Superior temporal gyrus (tissue), 1 donor: Measurements from ENCODE around the gene DOCK11.
"Not testable (repeated sequence)": the region's sequence is repeated elsewhere in the genome, so short reads cannot be mapped to it uniquely, and the experiment has no call there.

ENCODE experiments used
- DNase-seq: peaks from one replicate; pipeline ENCODE4 v3.0.0-alpha.2; 2016; ENCODE audit errors: extremely low spot score

The DOCK11 gene

DNA sequence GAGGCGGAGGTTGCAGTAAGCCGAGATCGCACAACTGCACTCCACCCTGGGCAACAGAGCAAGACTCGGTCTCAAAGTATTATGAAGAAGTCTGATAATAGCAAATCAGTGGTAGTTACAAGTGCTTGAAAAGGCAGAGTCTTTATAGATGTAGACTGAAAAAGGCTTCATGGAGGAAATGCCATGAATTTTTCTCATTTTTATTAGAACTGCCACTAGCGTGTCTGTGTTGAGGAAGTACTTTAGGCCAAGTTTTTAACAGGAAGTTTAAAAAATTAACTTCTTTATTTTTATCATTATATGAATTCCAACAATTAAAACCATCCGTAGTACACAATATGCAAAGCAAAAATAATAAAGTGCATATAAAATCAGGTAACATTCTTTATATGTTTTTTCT lies 199.0 kb downstream of the DOCK11 start:
- DNase-seq: no peak

DNA sequence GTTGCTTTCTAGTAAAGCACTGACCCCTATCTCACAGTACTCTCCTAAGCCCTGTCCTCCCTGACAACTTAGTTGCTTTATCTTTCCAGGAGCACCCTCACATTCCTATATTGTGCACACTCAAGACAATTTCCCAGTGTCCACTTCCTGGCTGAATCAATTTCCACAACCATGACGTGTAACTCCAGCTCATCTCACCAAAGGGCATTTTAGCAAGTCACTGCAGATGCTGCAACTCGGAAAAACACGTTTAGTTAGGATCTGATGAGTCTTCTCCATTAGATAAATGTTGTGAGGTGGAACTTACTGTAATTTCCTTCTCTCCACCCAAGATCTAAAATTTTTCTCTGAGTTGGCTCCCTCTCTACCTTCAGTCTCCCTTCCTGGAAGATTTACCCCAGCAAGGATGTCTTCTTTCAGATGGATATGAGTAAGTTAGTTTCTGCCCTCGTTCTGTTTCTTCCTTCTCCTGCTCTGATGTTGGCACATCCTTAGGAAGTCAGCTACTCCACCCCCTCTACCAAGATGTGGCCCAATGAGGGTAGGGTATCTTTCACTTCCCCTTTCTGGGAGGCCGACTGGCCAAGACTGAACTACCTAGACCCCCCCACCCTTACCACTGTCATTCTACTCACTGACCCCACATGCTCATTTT lies 203.0 kb downstream of the DOCK11 start:
- no peak for DNase-seq

DNA sequence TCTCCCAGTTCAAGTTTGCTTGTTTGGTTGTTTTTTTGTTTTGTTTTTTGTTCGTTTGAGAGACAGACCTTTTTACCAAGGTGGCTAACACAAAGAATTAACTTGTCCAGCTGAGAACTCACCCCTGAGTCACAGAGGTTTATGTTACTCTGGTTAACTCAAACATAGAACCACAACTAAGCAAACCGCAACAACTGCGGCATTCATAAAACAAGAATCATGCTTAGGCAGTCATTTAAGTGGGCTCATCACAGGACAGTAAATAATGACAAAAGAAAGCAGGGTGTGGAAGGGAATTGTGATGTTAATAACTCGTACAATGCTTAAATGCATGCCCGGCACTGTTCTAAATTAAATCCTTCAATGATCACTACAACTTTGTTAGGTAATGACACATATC lies 207.1 kb downstream of the DOCK11 start:
- DNase-seq: no peak

DNA sequence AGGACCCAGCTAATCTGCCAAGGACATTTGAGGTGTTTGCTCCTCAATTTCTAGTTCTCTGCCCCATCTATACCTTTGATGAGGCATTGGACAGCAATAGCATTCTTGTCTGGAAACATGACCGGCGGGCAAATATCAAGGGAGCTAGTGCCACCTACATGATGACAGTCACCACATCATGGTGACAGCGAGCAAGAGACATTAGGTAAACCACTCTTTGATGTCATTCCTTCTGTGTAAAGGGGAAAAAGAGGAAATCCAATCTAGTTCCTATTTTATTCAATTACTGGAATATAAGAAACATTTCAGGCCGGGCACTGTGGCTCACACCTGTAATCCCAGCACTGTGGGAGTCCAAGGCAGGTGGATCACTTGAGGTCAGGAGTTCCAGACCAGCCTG lies 211.1 kb downstream of the DOCK11 start:
- DNase-seq: no peak

DNA sequence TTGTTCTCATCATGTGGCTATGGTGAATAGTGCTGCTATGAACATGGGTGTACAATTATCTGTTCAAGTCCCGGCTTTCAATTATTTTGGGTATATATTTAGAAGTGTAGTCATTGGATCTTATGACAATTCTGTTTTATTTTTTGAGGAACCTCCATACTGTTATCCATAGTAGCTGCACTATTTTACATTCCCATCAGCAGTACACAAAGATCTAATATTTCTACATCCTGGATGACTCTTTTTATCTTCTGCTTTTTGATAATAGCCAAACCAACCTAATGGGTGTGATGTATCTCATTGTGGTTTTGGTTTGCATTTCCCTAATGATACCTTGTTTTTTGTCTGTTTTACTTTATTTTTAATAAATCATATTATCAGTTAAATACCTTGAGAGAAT lies 218.9 kb downstream of the DOCK11 start:
- no peak for DNase-seq

DNA sequence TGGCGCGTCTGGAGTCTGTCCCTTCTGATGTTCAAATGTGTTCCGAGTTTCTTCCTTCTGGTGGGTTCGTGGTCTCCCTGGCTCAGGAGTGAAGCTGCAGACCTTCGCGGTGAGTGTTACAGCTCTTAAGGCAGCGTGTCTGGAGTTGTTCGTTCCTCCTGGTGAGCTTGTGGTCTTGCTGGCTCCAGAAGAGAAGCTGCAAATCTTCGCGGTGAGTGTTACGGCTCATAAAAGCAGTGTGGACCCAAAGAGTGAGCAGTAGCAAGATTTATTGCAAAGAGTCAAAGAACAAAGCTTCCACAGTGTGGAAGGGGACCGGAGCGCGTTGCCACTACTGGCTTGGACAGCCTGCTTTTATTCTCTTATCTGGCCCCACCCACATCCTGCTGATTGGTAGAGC lies 220.3 kb downstream of the DOCK11 start:
- DNase-seq: not testable (repeated sequence)

DNA sequence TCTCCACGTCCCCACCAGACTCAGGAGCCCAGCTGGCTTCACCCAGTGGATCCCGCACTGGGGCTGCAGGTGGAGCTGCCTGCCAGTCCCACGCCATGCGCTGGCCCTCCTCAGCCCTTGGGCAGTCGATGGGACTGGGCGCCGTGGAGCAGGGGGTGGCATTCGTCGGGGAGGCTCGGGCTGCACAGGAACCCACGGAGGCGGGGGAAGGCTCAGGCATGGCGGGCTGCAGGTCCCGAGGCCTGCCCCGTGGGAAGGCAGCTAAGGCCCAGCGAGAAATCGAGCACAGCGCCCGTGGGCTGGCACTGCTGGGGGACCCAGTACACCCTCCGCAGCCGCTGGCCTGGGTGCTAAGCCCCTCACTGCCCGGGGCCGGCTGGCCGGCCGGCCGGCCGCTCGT lies 221.2 kb downstream of the DOCK11 start:
- DNase-seq: not testable (repeated sequence)

DNA sequence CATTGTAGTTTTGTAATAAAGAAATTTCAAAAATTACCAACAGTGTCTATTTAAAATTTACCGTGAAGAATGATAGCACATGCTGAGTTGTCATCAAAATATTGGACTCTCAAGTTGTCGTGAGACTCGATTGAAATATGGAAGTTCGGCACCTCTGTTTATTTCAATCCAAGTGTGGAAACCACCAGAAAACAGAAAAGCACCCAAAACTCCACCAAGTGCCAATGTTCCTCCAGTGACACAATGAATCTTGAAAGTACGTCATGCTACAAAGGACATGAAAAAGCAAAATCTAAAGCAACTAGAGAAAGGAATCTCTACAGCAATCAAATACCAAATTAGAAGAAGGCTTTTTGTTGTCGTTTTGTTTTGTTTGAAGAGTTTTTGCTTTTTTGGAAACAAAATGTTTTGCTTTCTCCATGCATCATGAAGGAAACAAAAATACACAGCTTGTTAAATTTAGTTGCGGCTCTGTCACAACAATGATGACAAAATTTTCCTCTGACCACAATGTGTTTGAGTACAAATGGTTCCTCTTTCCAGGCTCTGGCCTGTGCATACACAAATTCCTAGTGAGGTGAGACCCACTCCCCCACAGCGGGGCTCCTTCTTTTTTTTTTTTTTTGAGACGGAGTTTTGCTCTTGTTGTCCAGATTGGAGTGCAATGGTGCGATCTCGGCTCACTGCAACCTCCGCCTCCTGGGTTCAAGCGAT lies 222.2 kb downstream of the DOCK11 start:
- DNase-seq: no peak

DNA sequence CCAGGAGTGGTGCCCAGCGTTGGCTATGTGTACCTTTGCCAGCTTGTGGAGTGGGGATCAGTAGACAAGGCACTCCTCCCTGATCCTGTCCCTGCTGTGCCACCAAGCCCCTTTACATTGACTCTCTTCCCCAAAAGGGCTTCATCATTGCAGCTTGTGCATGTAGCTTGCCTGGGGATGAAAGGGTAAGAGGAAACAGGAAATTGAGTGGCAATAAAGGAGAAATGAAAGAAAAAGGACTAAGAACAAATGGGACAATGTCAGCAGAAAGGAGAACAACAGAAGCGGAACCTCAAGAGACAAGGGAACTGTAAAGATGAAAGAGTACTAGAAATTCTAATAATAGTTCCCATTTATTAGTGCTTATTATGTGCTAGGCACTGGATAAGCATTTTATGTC lies 223.1 kb downstream of the DOCK11 start:
- DNase-seq: no peak

DNA sequence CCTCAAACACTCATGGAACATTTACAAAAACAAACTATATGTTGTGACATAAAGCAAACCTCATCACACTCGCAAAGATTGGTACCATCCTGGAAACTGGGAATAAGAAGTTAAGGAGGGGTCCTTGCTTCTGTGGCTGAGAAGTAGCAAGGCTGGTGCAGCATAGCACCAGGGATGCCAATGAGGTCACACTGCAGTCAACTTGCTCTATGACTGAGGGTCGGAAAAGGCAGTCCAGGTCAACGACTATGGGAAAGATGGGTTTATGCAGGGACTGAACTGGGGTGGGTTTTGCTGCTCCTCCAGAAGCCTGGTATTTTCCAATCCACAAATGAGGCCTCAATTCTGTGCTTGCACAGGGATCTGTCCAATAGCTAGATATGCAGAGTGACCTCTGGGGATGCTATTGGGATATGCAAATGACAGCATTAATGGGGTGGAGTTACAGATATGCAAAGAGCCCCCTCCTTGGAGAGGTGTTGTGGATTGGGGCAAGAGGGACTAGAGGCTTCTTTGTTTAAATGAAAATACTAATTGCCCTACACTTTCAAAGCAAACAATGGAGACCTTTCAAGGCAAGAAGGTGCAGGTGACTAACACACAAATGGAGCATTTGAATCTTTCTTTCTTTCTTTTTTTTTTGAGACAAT lies 224.6 kb downstream of the DOCK11 start:
- DNase-seq: no peak

DNA sequence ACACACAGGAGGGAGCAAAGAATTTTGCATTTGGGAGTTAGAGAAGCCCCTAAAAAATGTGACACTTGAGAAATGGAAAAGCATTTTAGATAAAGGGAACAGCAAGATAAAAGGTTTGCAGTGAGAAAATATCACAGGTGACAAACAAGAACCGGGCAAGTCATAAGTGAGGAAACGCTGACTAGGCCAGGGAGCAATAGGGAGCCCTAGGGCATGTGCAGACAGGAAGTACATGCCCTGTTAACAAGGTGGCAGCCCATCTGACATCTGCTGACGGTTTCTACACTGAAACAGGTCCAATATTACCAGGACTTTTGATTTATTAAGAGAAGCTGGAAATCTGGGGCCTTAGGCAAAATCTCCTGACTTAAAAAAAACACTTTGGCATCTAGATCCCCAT lies 227.8 kb downstream of the DOCK11 start:
- DNase-seq: no peak

DNA sequence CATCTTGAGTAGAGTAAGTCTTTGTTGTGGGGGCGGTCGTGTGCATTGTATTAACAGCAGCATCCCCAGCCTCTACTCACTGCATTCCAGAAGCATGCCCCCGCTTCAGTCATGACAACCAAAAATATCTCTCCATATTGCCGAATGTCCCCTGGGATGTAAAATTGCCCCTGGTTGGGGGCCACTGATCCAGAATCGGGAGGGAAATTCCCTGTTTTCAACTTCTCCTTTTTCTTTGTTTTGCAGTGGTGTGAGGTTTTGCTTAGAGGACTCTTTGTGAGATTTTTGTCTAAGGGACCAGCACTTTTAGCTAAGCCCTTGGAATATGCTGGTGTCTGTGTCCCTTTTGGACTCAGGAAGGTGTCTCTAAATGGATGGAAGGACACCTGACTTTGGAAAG lies 228.8 kb downstream of the DOCK11 start:
- DNase-seq: no peak

DNA sequence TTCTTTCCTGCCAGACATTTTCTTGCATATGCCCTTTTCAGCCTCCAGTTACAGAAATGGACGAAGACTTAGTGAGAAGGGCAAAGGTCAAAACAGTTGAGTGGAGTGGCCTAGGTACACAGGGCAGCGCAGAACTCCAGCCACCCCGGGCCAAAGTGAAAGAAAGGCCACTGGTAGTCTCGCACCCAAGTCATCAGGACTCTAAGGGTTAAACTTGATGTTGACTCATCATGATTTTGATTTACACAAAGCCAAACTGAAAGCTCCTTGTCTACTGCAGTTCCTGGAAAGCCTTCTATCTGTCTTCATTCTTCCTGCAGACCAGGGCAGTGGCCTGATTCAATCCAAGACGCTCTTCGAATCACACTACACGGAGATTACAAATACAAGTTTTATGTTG lies 229.2 kb downstream of the DOCK11 start:
- DNase-seq: no peak

DNA sequence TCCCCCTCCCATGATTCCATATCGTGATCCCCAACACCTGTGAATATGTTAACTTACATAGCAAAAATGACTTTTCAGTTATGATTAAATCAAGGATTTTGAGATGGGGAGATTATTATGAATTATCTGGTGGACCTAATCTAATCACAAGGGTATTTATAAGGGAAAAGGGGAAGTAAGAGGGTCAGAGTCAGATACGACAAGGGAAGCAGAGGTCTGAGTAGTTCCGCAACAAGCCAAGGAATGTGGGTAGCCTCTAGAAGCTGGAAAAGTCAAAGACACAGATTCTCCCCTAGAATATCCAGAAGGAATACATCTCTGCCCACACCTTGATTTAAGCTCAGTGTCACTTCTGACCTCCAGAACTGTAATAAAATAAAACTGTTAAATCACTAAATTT lies 230.8 kb downstream of the DOCK11 start:
- no peak for DNase-seq

DNA sequence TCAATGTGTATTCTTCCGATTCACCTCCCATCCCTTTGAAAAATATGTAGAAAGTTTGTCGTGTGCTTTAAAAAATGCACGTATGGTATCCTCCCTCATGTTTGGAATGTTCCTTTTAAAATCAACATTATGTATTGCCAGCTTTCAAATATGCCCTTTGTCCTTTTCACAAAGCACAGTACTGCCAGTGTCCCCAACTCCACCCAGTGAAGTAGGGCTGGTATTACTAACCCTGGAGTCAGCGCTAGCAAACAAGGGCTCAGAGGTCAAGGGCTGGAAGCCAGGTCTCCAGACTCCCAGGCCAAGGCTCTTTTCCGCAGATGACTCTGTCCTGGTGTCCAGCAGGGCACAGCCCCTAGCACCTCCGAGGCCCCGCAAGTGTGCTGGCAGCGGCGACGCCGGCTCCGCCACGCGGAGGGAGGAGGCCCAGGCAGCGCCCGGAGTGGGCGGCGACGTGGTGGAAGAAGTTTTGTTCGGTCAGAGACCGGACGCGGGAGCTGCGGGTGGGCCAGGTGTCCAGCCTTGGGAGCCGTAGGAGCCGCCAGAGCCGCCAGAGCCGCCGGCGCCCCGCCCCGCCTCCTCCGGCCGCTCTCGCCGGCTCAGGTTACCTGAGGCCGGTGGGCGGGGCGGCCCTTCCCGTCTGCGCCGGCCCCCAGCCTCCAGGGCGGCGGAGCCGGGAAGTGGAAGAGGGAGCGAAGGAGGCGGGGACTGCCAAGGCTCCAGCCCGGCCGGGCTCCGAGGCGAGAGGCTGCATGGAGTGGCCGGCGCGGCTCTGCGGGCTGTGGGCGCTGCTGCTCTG lies 231.5 kb downstream of the DOCK11 start, which contains the start of gene IL13RA1:
IL13RA1 (plus strand) TSS at position 720 of the 799 bp plus-strand sequence; CDS start at position 753, 33 bp downstream.
- no peak for DNase-seq

DNA sequence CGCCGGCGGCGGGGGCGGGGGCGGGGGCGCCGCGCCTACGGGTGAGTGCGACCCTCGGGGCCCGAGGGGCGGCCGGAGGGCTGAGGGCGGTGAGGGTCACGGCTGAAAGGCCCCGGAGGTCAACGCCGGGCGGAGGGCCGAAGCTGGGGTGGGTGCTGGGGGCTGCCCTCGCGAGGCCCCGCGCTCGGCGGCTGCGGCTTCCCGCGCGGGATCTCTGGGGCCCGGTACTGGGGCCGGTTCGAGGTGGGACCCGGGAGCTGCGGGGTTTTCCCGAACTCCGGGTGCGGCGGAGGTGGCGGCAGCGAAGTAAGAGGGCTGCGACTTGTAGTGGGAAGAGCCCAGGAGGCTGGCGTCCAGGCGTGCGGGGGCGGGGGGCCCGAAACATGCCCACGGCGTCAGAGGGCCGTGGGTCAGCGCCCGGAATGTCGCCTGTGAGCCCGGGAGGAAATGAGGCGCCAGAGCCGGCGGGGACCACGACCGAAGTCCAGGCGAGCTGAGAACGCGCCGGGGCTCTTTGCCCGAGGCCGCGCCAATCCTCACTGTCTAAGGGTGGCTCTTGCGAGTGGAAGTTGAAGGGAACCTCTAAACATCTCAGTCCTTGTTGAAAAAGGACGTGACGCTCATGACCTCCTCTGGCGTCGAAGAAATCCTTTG lies 232.2 kb downstream of the DOCK11 start:
- DNase-seq: no peak

DNA sequence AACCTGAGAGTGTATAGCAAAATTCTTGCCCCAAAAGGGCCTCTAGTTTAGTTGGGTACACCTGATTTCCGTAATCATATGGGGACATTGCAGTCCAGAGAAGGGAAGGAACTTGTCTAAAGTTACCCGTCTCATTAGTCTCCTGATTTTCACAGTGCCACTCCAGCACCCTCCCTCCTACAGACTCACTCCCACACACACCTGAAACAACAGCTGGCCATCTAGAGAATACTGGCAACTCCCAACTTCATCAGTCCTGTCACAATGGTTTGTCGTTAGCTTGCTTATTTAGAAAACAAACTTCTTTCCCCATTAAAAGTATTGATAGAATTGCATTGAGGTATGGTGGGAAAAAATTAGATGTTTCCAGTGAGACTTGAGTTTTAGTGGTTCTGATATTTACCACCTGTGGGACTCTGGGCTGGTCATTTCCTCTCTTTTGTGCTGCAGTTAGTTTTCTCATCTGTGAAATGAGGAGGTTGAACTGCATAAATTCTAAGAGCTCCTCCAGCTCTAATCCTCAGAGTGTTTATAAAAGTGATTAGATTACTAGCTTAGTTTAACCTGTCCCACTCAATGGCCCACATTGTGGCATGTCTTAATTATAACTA lies 233.5 kb downstream of the DOCK11 start:
- DNase-seq: no peak

DNA sequence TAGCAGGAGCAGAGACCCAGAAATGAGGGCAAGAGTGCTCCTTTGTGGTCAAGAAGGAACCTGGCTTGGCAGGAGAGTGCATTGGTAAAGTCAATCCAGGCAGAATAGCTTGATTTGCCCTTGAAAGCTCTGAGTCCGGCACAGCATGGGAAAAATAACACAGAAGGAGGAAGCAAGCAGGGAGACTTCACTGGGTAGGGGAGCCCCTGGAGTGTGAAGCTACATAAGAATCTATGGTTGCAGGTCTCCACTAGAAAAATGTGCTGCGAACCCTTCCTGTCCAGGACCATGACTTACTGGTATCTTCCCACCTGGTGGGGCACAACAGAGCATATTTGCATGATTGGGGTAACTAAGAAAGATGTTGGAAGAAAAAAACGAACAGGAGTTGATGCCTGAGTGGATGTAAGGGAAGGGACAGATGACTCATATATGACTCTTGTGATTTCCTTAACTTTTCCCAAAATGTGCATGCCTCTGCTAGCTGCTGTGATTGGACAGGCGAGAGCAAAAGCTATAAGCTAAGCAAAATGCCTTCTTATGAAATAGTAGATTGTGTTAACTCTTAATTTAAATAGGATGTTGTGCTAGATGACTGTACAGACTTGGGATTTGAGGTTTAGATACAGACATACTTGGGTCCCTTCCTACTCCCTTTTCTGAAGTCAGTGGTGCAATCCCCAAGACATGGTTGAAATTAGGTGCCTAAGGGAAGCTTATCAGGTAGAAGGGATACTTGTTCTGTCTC lies 235.1 kb downstream of the DOCK11 start:
- DNase-seq: no peak

DNA sequence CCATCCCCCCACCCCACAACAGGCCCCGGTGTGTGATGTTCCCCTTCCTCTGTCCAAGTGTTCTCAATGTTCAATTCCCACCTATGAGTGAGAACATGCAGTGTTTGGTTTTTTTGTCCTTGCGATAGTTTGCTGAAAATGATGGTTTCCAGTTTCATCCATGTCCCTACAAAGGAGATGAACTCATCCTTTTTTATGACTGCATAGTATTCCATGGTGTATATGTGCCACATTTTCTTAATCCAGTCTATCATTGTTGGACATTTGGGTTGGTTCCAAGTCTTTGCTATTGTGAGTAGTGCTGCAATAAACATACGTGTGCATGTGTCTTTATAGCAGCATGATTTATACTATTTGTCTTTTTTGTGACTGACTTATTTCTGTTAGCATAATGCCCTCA lies 236.9 kb downstream of the DOCK11 start:
- DNase-seq: not testable (repeated sequence)

DNA sequence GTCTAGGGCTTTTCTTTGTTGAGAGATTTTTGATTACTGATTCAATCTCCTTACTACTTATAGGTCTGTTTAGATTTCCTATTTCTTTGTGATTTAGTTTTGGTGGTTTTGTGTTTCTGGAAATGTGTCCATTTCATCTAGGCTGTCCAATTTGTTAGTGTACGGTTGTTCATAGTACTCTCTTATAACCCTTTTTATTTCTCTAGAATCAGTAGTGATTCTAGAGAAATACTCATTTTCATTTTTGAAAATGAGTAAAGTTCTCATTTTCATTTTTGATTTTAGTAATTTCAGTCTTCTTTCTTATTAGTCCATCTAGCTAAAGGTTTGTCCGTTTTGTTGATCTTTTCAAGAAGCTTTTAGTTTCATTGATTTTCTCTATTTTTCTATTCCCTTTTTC lies 239.3 kb downstream of the DOCK11 start:
- DNase-seq: no peak
